Measurements from ENCODE around the gene CLTC. TPM values are rescaled to one million over a fixed set of nuclear protein-coding genes. Genes with fewer than 3 reads are reported as not detected.
A peak's percentile ranks its signal among the peaks of the same experiment; 100 is the strongest.
"Not testable (repeated sequence)": the region's sequence is repeated elsewhere in the genome, so short reads cannot be mapped to it uniquely, and the experiment has no call there.

The CLTC gene
- 100 to 1,000 TPM; 243 to 289 TPM for total RNA-seq
- polyA plus RNA-seq, result 10 to 100 TPM; 37.4 to 87.3 TPM
- long read RNA-seq, donor 1, partial matches to known transcripts, result 39 of 48 reads
- long read RNA-seq, donor 1, other reads (novel, unspliced or antisense), result 9 of 48 reads
- long read RNA-seq, donor 2, full-length matches to known transcripts, result 22 of 63 reads
- long read RNA-seq, donor 2, partial matches to known transcripts, result 27 of 63 reads
- long read RNA-seq, donor 2, other reads (novel, unspliced or antisense), result 14 of 63 reads

DNA sequence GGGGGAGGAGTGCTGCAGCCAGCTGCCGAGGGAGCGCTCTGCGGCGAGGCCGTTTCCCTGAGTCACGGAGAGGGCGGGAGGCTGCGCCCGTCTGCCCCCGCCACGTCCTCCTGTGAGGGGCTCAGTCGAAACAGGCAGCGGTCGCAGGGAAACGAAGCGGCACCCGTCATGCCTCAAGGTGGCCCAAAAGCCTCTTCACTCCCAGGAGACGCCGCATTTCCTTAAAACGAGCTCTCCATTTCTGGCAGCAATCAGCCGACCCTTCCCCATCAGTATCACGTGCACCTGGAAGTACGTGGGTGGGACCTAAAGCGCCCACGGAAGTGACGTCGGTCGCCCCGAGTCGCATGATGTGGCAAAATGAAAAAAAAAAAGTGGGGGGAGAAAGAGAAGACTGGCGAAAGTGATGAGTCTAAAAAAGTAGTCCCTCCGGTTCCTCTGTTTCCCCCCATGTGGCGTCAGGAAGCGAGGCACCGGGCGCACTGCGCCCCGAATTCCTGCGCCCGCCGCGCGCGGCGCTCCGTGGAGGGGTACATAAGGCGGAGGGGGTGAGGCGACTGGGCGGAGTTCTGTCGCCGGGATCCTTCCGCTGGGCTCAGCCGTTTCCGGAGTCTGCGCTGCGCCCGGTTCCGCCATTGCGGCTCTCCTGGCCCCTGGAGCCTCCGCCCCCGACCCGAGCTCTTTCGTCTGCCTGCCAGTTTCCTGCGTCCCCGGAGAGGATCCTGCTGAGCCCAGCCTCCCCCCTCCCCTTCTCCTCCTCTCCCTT, at the start of gene CLTC:
Gene CLTC (plus strand): TSS at position 598 of the 766 bp plus-strand sequence. CDS start 237 bp downstream, outside the sequence.
- ATAC-seq (ENCODE audit: low FRiP score) (peak; percentile 98), DNase-seq (peak; percentile 96 to 97)
- Histone ChIP-seq H3K4me1 (ENCODE audit: control insufficient read depth in 1 of 2, insufficient read depth in 2 of 2, low read length in 2 of 2) (no peaks in the 10 kb centered on the region), H3K9me3 (ENCODE audit: control insufficient read depth, low read length) (no peaks in the 10 kb centered on the region), H3K27ac (ENCODE audit: low read depth in 1 of 2, low read length in 2 of 2) (peak within 1 kb of the TSS; percentile 96 to 97), H3K36me3 (ENCODE audit: control insufficient read depth in 1 of 2, insufficient read depth in 2 of 2, low read length in 1 of 2) (no peaks in the 10 kb centered on the region), H3K27me3 (ENCODE audit: control insufficient read depth in 1 of 2, insufficient read depth in 2 of 2, low read length in 1 of 2) (no peaks in the 10 kb centered on the region), H3K4me3 (ENCODE audit: low read length in 2 of 2) (peak within 1 kb of the TSS; percentile 96 to 100)
- intact Hi-C loops (cut with DNase I), result loop anchor here in 1 of 2 donors (5.0 kb wide), 2 partner anchors 48 to 52 kb away; partner anchors contain the start of gene DHX40
- 0 to 1% methylated on average over 57 to 65 of the region's 65 CpGs for WGBS, 2 donors

DNA sequence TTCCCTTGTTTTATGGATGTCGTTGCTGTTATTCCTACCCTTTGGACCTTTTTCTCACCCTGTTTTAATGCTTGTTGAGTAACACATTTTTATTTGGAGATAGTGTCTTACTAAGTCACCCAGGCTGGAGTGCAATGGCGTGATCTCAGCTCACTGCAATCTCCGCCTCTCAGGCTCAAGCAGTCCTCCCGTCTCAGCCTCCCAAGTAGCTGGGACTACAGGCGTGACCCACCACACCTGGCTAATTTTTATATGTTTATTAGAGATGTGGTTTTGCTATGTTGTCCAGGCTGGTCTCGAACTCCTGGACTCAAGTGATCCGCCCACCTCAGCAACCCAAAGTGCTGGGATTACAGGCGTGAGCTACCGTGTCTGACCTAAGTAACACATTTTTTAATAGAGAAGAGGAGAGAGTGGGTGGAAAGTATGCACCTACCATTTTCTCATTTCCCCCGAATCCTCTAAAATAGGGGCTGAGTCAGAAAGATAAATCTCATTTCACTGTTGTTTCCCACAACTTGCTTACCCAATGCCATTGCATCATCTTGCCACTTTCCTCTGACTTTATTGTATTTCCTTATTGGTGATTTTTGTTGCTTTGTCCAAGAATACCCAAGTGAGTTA, 47.3 kb upstream of the CLTC start:
- Histone ChIP-seq H3K4me1 (ENCODE audit: control insufficient read depth in 1 of 2, insufficient read depth in 2 of 2, low read length in 2 of 2) (no peaks in the 10 kb centered on the region), H3K27ac (ENCODE audit: low read depth in 1 of 2, low read length in 2 of 2) (no peak overlapping the region), H3K4me3 (ENCODE audit: low read length in 2 of 2) (no peak overlapping the region), H3K9me3 (ENCODE audit: control insufficient read depth, low read length) (no peaks in the 10 kb centered on the region), H3K36me3 (ENCODE audit: control insufficient read depth in 1 of 2, insufficient read depth in 2 of 2, low read length in 1 of 2) (peaks cover 0 to 2% of the 10 kb centered on the region in 2 donors), H3K27me3 (ENCODE audit: control insufficient read depth in 1 of 2, insufficient read depth in 2 of 2, low read length in 1 of 2) (no peaks in the 10 kb centered on the region)
- 94 to 96% methylated on average over 10 of the region's 10 CpGs for WGBS, 2 donors
- no peak for ATAC-seq (ENCODE audit: low FRiP score)
- intact Hi-C loops (cut with DNase I), result loop anchor here in 1 of 2 donors (5.0 kb wide), 1 partner anchor 35 kb away; no protein-coding TSS in a partner anchor
- no peak for DNase-seq

DNA sequence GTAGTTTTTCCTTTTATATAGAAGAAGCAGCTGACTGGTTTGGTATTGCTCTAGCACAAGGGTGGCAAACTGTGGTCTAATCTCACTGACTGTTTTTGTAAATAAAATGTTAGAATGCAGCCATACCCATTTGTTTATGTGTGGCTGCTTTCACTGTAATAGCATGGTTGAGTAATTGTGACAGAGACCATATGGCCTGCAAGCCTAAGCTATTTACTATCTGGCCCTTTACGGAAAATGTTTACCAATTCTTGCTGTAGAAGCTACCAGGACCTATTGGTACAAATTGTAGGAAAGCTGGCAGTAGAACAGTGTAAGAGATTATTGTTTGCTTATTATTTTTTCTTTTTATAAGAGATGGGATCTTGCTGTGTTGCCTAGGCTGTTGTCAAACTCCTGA, 35.5 kb upstream of the CLTC start:
- H3K27me3 ChIP-seq (ENCODE audit: control insufficient read depth in 1 of 2, insufficient read depth in 2 of 2, low read length in 1 of 2); H3K9me3 ChIP-seq (ENCODE audit: control insufficient read depth, low read length); DNase-seq; intact Hi-C loops (cut with DNase I); H3K27ac ChIP-seq (ENCODE audit: low read depth in 1 of 2, low read length in 2 of 2); H3K4me1 ChIP-seq (ENCODE audit: control insufficient read depth in 1 of 2, insufficient read depth in 2 of 2, low read length in 2 of 2); ATAC-seq (ENCODE audit: low FRiP score); H3K4me3 ChIP-seq (ENCODE audit: low read length in 2 of 2); H3K36me3 ChIP-seq (ENCODE audit: control insufficient read depth in 1 of 2, insufficient read depth in 2 of 2, low read length in 1 of 2): not testable (repeated sequence)
- no CpG with 5 or more reads among the region's 1 CpG for WGBS, 2 donors

DNA sequence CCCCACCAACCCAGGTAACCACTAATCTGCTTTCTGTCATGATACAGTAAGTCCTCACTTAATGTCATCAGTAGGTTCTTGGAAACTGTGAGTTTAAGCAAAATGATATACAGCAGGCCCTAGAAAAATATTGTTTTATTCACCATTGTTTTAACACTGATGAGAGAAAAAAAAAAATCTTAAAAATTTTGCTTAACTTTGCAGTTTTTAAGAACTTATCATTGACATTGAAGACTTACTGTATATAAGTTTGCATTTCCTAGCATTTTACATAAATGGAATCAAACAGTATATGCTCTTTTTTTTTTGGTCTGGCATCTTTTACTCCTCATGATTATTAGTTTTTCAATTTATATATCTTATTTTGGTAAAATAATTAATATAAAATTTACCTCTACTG, 19.5 kb upstream of the CLTC start:
- Histone ChIP-seq H3K36me3 (ENCODE audit: control insufficient read depth in 1 of 2, insufficient read depth in 2 of 2, low read length in 1 of 2) (peaks cover 5 to 8% of the 10 kb centered on the region in 2 donors), H3K27ac (ENCODE audit: low read depth in 1 of 2, low read length in 2 of 2) (no peak overlapping the region), H3K4me3 (ENCODE audit: low read length in 2 of 2) (no peak overlapping the region), H3K9me3 (ENCODE audit: control insufficient read depth, low read length) (no peaks in the 10 kb centered on the region), H3K27me3 (ENCODE audit: control insufficient read depth in 1 of 2, insufficient read depth in 2 of 2, low read length in 1 of 2) (no peaks in the 10 kb centered on the region), H3K4me1 (ENCODE audit: control insufficient read depth in 1 of 2, insufficient read depth in 2 of 2, low read length in 2 of 2) (no peaks in the 10 kb centered on the region)
- intact Hi-C loops (cut with DNase I), result no loop called here
- DNase-seq (no peak), ATAC-seq (ENCODE audit: low FRiP score) (no peak)

GRCh38 chr17:59601130-59601529, 18.6 kb upstream of the CLTC start:
- no peak overlapping the region for H3K4me3 ChIP-seq (ENCODE audit: low read length in 2 of 2)
- ATAC-seq (ENCODE audit: low FRiP score), result no peak
- H3K27me3 ChIP-seq (ENCODE audit: control insufficient read depth in 1 of 2, insufficient read depth in 2 of 2, low read length in 1 of 2), result no peaks in the 10 kb centered on the region
- H3K9me3 ChIP-seq (ENCODE audit: control insufficient read depth, low read length), result no peaks in the 10 kb centered on the region
- H3K27ac ChIP-seq (ENCODE audit: low read depth in 1 of 2, low read length in 2 of 2), result no peak overlapping the region
- 92% methylated on average over 2 of the region's 2 CpGs for WGBS, 2 donors
- H3K4me1 ChIP-seq (ENCODE audit: control insufficient read depth in 1 of 2, insufficient read depth in 2 of 2, low read length in 2 of 2), result no peaks in the 10 kb centered on the region
- intact Hi-C loops (cut with DNase I), result no loop called here
- H3K36me3 ChIP-seq (ENCODE audit: control insufficient read depth in 1 of 2, insufficient read depth in 2 of 2, low read length in 1 of 2), result peaks cover 5 to 8% of the 10 kb centered on the region in 2 donors
- no peak for DNase-seq

- Histone ChIP-seq H3K27me3 (ENCODE audit: control insufficient read depth in 1 of 2, insufficient read depth in 2 of 2, low read length in 1 of 2) (no peaks in the 10 kb centered on the region), H3K9me3 (ENCODE audit: control insufficient read depth, low read length) (no peaks in the 10 kb centered on the region), H3K27ac (ENCODE audit: low read depth in 1 of 2, low read length in 2 of 2) (no peak overlapping the region), H3K4me1 (ENCODE audit: control insufficient read depth in 1 of 2, insufficient read depth in 2 of 2, low read length in 2 of 2) (no peaks in the 10 kb centered on the region), H3K4me3 (ENCODE audit: low read length in 2 of 2) (no peak overlapping the region), H3K36me3 (ENCODE audit: control insufficient read depth in 1 of 2, insufficient read depth in 2 of 2, low read length in 1 of 2) (peaks cover under 1 to 8% of the 10 kb centered on the region in 2 donors)
- ATAC-seq (ENCODE audit: low FRiP score) (no peak), DNase-seq (no peak)
- WGBS, 2 donors, result 85 to 91% methylated on average over 3 of the region's 3 CpGs
- intact Hi-C loops (cut with DNase I), result loop anchor here in 1 of 2 donors (5.0 kb wide), 1 partner anchor 35 kb away; no protein-coding TSS in a partner anchor
Observed at GRCh38 chr17:59607061-59607460, 12.6 kb upstream of the CLTC start.

GRCh38 chr17:59607817-59608403, 11.8 kb upstream of the CLTC start:
- Histone ChIP-seq H3K9me3 (ENCODE audit: control insufficient read depth, low read length) (no peaks in the 10 kb centered on the region), H3K27ac (ENCODE audit: low read depth in 1 of 2, low read length in 2 of 2) (no peak overlapping the region), H3K4me1 (ENCODE audit: control insufficient read depth in 1 of 2, insufficient read depth in 2 of 2, low read length in 2 of 2) (no peaks in the 10 kb centered on the region), H3K36me3 (ENCODE audit: control insufficient read depth in 1 of 2, insufficient read depth in 2 of 2, low read length in 1 of 2) (peaks cover 0 to 4% of the 10 kb centered on the region in 2 donors), H3K27me3 (ENCODE audit: control insufficient read depth in 1 of 2, insufficient read depth in 2 of 2, low read length in 1 of 2) (no peaks in the 10 kb centered on the region), H3K4me3 (ENCODE audit: low read length in 2 of 2) (no peak overlapping the region)
- 81 to 86% methylated on average over 5 of the region's 5 CpGs for WGBS, 2 donors
- ATAC-seq (ENCODE audit: low FRiP score), result no peak
- intact Hi-C loops (cut with DNase I), result loop anchor here in 1 of 2 donors (5.0 kb wide), 1 partner anchor 36 kb away; no protein-coding TSS in a partner anchor
- no peak for DNase-seq

DNA sequence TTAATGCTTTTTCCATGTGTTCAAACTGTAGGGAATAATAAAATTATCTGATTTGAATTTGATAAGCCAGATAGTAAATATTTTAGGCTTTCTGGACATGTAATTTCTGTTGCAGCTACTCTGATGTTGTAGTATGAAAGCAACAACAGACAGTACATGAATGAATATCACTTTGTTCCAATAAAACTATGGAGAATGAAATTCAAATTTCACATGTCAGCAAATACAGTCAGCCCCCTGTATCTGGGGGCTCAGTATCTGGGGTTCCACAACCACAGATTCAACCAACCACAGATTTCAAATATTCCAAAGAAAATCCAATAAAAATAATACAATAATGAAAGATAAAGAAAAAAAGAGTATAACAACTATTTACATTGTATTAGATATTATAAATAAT, 8.2 kb upstream of the CLTC start:
- Histone ChIP-seq H3K4me1 (ENCODE audit: control insufficient read depth in 1 of 2, insufficient read depth in 2 of 2, low read length in 2 of 2) (no peaks in the 10 kb centered on the region), H3K27me3 (ENCODE audit: control insufficient read depth in 1 of 2, insufficient read depth in 2 of 2, low read length in 1 of 2) (no peaks in the 10 kb centered on the region), H3K27ac (ENCODE audit: low read depth in 1 of 2, low read length in 2 of 2) (no peak overlapping the region), H3K36me3 (ENCODE audit: control insufficient read depth in 1 of 2, insufficient read depth in 2 of 2, low read length in 1 of 2) (peaks cover 0 to 4% of the 10 kb centered on the region in 2 donors), H3K4me3 (ENCODE audit: low read length in 2 of 2) (no peak overlapping the region), H3K9me3 (ENCODE audit: control insufficient read depth, low read length) (no peaks in the 10 kb centered on the region)
- DNase-seq (no peak), ATAC-seq (ENCODE audit: low FRiP score) (no peak)
- intact Hi-C loops (cut with DNase I), result no loop called here
